Activated CD4-positive, alpha-beta T cell treated with anti-CD3 and anti-CD28 coated beads, Interleukin-2, amount 50 U/mL, for 48 hours (primary cell): ENCODE results near the gene COL21A1.

ENCODE experiments used
- DNase-seq, 2 experiments: peaks; one replicate each; pipeline ENCODE4 v3.0.0-alpha.2; 2020

COL21A1 gene

DNA sequence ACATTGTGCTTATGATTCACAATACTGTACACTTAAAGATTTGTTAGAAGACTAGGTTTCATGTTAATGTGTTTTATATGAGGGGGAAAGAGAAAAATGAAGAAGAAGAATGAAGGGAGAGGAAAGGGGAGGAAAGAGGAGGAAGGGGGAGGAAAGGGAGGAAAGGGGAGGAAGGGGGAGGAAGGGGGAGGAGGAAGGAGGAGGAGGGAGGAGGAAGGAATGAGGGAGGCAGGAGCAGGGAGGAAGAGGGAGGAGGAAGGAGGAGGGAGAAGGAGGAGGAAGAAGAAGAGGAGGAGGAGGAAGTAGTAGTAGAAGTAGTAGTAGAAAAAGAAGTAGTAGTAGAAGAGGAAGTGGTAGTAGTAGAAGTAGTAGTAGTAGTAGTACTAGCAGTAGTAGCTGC is 70.6 kb downstream of the COL21A1 start:
- DNase-seq, result no peak

GRCh38 chr6:56173228-56173627 is 74.2 kb downstream of the COL21A1 start:
- DNase-seq, result no peak

DNA sequence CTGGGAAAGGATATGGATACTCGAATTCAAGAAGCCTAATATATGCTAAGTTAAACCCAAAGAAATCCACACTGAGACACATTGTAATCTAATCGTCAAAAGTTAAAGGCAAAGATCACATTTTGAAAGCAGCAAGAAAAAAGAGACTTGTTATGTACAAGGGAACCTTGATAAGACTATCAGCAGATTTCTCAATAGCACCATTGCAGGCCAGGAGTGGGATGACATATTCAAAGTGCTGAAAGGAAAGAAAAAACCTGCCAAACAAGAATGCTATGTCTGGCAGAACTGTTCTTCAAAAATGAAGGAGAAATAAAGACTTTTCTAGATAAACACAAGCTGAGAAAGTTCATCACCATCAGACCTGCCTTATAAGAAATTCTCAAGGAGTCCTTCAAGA is 75.2 kb downstream of the COL21A1 start:
- no peak for DNase-seq

DNA sequence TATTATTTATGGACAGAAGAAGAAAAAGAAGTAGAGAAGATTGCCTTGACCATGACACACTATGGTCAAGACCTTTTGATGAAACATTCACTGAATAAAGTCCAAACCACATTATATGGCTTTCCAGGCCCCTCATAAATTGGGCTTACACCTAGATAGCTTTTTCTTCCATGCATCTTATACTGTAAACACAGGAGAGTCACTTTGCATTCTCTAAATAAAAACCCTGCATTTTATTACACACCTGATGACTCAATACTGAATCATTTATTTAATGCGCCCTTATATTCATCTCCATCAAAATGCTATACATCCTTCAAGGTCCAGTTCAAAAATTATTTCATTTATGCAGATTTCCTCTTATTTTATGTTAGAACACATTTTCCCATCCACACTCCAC is 78.0 kb downstream of the COL21A1 start:
- DNase-seq, result no peak

DNA sequence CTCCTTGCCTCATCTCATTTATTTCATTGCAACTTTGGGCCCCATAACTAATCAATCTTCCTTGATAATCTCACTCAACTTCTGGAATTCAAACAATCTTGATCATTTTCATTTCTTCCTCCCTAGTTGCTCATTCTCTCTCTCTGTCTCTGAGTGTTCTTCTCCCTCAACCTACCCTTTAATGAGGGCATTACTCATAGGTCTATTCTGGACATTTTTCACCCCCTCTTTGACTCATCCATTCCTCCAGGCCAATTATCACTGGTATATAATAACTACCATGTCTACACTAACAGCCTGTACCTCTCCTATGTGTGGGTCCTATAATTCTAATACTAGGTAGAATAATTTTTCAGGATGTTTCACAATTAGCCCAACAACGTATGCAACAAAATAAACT is 78.8 kb downstream of the COL21A1 start:
- no peak for DNase-seq

- DNase-seq, result no peak
These were observed 85.3 kb downstream of the COL21A1 start for GRCh38 chr6:56162081-56162480.

DNA sequence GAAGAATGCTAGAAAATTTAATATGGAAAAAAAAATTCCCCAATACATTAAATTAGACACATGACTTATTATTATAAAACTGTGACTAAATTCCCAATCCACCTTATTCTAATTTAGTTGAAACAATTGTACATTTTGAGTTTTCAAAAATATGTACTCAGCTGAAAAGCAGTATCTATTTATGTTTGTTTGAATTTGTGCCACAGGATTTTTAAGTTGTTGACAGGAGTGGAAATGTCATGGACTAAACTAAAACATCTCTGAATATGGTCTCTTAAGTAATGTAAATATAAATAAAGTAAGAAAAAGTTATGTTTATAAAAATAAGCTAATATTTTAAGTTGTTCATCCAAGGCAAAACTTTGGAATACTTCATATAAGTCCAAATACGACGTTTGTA is 86.9 kb downstream of the COL21A1 start:
- DNase-seq, result no peak

DNA sequence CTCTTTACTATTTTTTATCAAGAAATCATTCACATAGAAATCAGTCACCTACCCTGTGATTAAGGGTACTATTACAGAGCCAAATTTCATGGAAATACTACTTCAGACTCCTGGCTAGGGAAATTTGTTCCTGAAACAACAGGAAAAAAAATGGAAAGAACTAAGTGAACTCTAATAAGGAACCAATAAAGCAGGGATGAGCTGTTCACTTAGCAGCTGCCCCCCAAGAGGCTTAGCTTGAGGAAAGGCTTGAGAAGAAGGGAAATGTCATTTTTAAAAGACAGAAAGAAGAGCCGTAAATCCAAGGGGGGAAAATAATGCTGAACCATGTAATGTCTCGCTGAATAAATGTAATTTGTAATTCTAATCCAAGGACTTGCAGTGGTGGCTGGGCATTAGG is 88.8 kb downstream of the COL21A1 start:
- DNase-seq, result no peak

- DNase-seq, result no peak
These were observed 90.7 kb downstream of the COL21A1 start for GRCh38 chr6:56156643-56157042.

- DNase-seq, result no peak
These were observed 91.7 kb downstream of the COL21A1 start for GRCh38 chr6:56155634-56156141.

- no peak for DNase-seq
These were observed 93.3 kb downstream of the COL21A1 start for GRCh38 chr6:56154076-56154475.

GRCh38 chr6:56152611-56153010 is 94.8 kb downstream of the COL21A1 start:
- no peak for DNase-seq

DNA sequence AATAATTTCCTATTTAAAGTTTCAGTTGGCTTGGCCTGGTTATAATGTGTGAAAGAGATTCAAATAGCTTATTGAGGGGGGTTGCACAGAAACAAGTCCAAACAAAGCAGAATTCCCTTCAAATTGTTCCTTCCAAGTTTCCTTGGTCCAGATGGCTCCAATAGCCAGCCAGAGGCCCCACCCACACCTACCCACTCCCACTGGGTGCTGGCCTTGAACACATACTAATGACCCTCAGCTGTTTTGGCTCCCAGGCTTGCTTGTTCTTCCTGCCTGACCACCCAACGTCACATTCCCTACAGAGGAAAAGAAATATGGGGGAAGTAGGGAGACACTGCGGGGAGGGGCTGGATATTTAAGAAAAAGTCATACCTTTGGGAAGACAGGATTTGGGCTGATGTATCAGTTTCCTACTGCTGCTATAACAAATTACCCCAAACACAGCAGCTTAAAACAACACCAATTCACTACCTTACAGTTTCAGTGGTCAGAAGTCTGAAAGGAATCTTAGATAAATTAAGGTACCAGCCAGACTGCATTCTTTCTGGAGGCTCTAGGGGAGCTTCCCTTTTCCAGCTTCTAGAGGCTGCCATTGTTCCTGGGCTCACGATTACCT is 95.7 kb downstream of the COL21A1 start:
- DNase-seq, result no peak

DNA sequence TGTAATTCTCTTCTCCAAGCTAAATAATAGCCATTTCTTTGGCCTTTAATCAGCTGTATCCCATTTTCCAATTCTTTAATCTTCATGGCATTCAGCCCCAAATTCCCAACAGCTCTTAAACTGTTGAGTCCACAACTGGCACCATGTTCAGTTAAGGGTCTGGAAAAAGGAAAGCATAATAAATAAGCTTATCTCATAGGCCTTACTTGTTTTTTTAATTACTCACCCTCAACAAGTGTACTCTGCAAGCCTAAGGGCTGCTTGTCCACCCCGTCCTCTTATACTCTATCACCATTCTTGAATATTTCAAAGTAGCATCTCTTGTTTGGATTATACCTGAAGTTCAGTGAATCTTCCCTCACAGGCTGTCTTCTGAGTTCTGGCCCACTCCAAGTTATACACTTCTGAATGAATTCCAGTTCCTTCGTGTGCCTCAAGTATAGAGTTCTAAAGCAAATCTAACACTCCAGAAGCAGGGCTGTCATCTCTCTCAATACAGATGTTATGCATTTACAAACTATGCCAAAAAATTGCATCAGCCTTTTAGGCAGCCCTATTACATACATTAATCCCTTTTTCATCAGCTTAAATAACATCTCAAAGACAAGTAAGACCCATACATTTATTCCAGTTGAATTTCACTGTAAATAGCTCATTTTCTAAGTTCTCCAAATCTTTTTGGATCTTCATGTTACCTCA is 98.7 kb downstream of the COL21A1 start:
- DNase-seq, result no peak

GRCh38 chr6:56147766-56148165 is 99.6 kb downstream of the COL21A1 start:
- DNase-seq, result no peak

DNA sequence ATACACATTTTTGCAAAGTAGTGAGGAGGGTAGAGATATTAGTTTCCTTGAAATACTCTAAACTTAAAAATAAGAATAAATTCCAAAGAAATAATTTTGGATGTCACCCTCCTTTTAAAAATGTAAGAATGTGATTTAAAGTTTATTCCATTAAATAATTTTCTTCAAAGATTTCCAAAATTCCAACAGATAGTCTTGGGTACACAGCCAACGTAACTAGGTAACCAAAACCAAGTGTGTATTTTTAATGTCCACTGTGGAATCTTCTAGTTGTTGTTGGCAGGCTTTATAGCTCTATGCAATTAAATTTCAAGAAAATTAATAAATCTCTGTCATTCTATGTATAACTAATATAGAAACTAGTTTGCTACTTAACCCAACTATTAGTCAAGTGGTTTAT is 101.3 kb downstream of the COL21A1 start:
- no peak for DNase-seq

DNA sequence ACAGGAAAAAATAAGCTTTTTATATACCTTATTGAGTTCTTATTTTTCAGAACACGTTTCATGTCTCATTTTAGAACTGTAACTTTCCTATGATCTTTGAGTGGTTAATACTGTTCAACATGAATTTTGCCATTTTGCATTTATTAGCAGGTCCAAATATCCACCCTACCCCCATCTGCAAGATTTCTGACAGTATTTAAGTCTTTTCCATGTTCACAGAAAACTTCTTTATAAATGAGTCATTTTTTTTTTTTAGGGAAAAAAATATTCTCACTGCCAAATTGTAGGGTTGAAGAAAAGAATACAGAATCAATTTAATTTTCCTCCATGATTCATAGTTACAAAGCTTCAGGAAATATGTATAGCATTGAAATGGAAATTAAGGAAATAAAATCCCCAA is 101.8 kb downstream of the COL21A1 start:
- DNase-seq, result no peak

DNA sequence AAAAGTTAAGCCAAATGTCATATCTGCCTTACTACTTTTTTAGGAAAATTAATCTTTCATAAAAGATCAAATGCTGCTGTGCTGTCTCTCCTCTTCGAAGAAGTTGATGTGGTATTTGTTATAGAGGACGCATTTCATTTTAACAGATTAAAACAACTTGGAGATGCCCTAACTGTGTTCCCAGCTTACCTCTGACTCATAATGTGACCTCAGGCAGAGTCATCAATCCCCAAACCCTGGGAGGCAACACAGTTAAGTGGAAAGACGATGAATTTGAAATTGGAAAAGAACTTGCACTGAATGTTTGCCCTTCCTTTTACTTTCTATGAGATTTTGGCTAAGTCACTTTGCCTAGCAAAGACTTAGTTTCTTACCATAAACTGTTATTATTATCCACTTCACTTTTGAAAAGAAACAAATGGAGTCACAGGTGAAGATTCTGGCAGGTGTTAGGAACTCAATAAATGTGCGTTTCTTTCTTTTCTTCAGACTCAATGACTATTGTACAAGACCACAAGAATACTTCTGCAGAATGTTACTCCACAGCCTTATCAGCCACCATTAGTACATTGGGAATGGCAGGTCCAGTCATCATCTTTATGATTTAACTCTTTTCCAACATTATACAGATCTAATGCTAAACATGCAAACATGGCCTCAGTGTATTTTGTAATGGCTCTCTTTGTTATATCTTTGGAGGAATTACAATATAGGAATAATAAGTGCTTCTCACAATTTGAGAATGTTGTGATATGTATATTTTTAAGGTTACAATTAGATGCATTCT is 102.6 kb downstream of the COL21A1 start:
- DNase-seq, result no peak

- DNase-seq, result no peak
These were observed 103.6 kb downstream of the COL21A1 start for GRCh38 chr6:56143796-56144195.

DNA sequence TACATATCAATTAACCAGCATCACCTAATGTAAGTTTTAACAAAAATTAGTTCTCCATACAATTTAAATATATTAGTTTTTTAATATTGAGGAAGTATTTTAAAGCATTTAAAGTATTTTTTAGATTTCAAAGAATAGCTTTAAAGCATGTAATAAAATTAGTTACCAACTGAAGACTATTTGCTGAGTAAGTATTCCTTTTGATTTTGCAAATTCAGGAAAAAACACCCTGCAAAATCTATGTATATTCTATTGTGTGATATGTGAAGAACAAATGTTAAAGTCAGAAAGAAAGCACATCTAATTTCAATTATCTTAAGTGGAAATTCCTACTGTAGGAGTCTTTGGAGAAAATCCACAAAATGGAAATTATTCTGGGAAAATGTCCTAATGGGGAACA is 107.3 kb downstream of the COL21A1 start:
- DNase-seq, result no peak

- DNase-seq, result no peak
These were observed 131.7 kb downstream of the COL21A1 start for GRCh38 chr6:56115715-56116114.

DNA sequence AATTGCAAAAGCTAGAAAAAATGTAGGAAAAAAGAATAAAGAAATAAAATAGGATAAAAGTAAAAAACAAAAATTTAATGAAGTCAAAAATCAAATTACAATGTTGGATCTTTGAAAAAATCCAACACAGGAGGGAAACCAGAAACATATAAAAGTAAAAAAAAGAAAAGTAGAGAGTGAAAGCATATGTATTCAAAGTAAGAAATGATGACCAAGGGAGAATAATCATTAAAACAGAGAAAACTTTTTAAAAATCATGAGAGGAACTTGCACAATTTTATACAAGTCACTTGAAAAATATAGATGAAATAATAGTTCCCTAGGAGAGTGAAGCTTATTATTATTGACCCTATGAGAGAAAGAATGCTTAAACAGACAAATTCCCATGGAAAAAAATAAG is 138.2 kb downstream of the COL21A1 start:
- no peak for DNase-seq

GRCh38 chr6:56106231-56106630 is 141.1 kb downstream of the COL21A1 start:
- DNase-seq, result no peak

GRCh38 chr6:56104591-56104990 is 142.8 kb downstream of the COL21A1 start:
- DNase-seq, result no peak
